Hepatocyte (in vitro differentiated cells): ENCODE measurements around the gene RABGAP1L. TPM values are rescaled to one million over a fixed set of nuclear protein-coding genes. Genes with fewer than 3 reads are reported as not detected.

Source experiments
- DNase-seq: peaks from one replicate; pipeline ENCODE4 v3.0.0-alpha.2; 2016; ENCODE audit warnings: low spot score
- H2AFZ ChIP-seq: fragments of 200-600 bp; sonication (generic); 2 replicates; pipeline ENCODE4 v1.6.0; 2016; ENCODE audit warnings: antibody characterized with exemption, mild to moderate bottlenecking
- H3K27ac ChIP-seq: fragments of 200-600 bp; sonication (generic); 2 replicates; pipeline ENCODE4 v1.5.1; 2016; ENCODE audit warnings: mild to moderate bottlenecking
- H3K27me3 ChIP-seq: fragments of 200-600 bp; sonication (generic); 2 replicates; pipeline ENCODE4 v1.6.1; 2016
- H3K36me3 ChIP-seq: fragments of 200-600 bp; sonication (generic); replicated peaks from 2 replicates; pipeline ENCODE4 v1.5.1; 2016; ENCODE audit warnings: low read depth; ENCODE audit not compliant: insufficient read depth
- H3K4me1 ChIP-seq: fragments of 200-600 bp; sonication (generic); 2 replicates; pipeline ENCODE4 v1.5.1; 2016; ENCODE audit warnings: mild to moderate bottlenecking, moderate library complexity; ENCODE audit not compliant: insufficient read depth
- H3K4me2 ChIP-seq: fragments of 200-600 bp; sonication (generic); 2 replicates; pipeline ENCODE4 v1.6.0; 2016
- H3K4me3 ChIP-seq: fragments of 200-600 bp; sonication (generic); 2 replicates; pipeline ENCODE4 v1.5.1; 2016; ENCODE audit warnings: mild to moderate bottlenecking
- H3K79me2 ChIP-seq: fragments of 200-600 bp; sonication (generic); 2 replicates; pipeline ENCODE4 v1.6.0; 2017; ENCODE audit warnings: mild to moderate bottlenecking
- H3K9me2 ChIP-seq: fragments of 200-600 bp; sonication (generic); replicated peaks from 2 replicates; pipeline ENCODE4 v1.6.0; 2017; ENCODE audit warnings: mild to moderate bottlenecking; ENCODE audit not compliant: insufficient read depth
- H3K9me3 ChIP-seq: fragments of 200-600 bp; sonication (generic); 2 replicates; pipeline ENCODE4 v1.5.1; 2016; ENCODE audit warnings: low read depth, mild to moderate bottlenecking
- H4K20me1 ChIP-seq: fragments of 200-600 bp; sonication (generic); 2 replicates; pipeline ENCODE4 v1.6.0; 2016; ENCODE audit warnings: mild to moderate bottlenecking; ENCODE audit not compliant: insufficient read depth, poor library complexity, severe bottlenecking
- CTCF ChIP-seq: fragments of 200-600 bp; sonication (generic); IDR thresholded peaks from 2 replicates; pipeline ENCODE4 v1.5.1; 2016; ENCODE audit warnings: antibody characterized with exemption, mild to moderate bottlenecking; ENCODE audit not compliant: poor library complexity
- EZH2 ChIP-seq: fragments of 200-600 bp; sonication (generic); IDR thresholded peaks from 2 replicates; pipeline ENCODE4 v1.6.1; 2016; ENCODE audit warnings: antibody characterized with exemption, mild to moderate bottlenecking, borderline replicate concordance
- EZH2phosphoT487 ChIP-seq: fragments of 200-600 bp; sonication (generic); IDR thresholded peaks from one replicate; pipeline ENCODE4 v1.6.1; 2018; ENCODE audit warnings: antibody characterized with exemption, mild to moderate bottlenecking, low read depth, moderate library complexity; ENCODE audit not compliant: unreplicated experiment, severe bottlenecking
- WGBS: methylation state at CpG from one replicate; pipeline ENCODE4 v1.1.6; 2016; ENCODE audit warnings: low lambda C conversion rate; ENCODE audit errors: missing lambda C conversion rate; 5-methylcytosine and 5-hydroxymethylcytosine counted together
- polyA plus RNA-seq: library from polyadenylated mRNA; unstranded; fragments of >200 nt; fragmentation: Nextera tagmentation; extraction: Ambion mirVana; gene quantifications from 2 replicates; pipeline ENCODE4 v1.2.1, GENCODE V29; 2016
- total RNA-seq: library from RNA; depleted of rRNA; stranded (reverse); fragments of >200 nt; gene quantifications from 2 replicates; pipeline ENCODE4 v1.2.3, GENCODE V29; 2014

RABGAP1L gene
- total and polyA plus RNA-seq, 2 experiments from 2014 or later, result 15.0 to 41.8 TPM

DNA sequence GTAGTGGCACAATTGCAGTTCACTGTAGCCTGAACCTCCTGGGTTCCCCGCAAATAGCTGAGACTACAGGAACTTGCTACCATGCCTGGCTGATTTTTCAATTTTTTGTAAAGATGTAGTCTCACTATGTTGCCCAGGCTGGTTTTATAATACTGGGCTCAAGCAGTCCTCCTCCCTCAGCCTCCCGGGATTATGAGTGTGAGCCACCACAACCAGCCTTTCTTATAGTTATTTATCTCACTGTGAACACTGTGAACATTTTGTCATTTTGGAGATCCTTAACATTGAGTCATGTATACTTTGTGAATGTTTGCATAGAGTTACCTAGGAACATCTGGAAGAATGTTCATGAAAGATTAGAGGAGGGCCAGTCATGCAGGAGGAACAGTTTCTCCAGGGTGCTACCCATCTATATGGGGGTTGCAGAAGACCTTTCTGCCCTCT lies 713.3 kb downstream of the RABGAP1L start:
- Histone ChIP-seq H3K9me2 (no peaks in the 10 kb centered on the region), H3K27me3 (no peaks in the 10 kb centered on the region), H3K9me3 (no peaks in the 10 kb centered on the region), H3K4me2 (no peak overlapping the region), H3K4me3 (no peak overlapping the region), H4K20me1 (no peaks in the 10 kb centered on the region), H3K79me2 (no peaks in the 10 kb centered on the region), H3K27ac (peak overlapping the region; percentile 68), H2AFZ (no peak overlapping the region), H3K4me1 (peaks cover 4% of the 10 kb centered on the region), H3K36me3 (no peaks in the 10 kb centered on the region)
- WGBS, result 73% methylated on average over 2 of the region's 2 CpGs
- DNase-seq, result no peak
- no peak for TF ChIP-seq EZH2phosphoT487
- no peak for TF ChIP-seq CTCF

- H3K36me3 ChIP-seq, result no peaks in the 10 kb centered on the region
- 11% methylated on average over 11 of the region's 11 CpGs for WGBS
- H2AFZ ChIP-seq, result peak overlapping the region; percentile 23
- H3K27ac ChIP-seq, result peak overlapping the region; percentile 71
- no peaks in the 10 kb centered on the region for H3K27me3 ChIP-seq
- no peak overlapping the region for H3K4me3 ChIP-seq
- DNase-seq, result peak; percentile 20
- peaks cover 5% of the 10 kb centered on the region for H3K79me2 ChIP-seq
- peaks cover 4% of the 10 kb centered on the region for H3K4me1 ChIP-seq
- H3K9me3 ChIP-seq, result no peaks in the 10 kb centered on the region
- H4K20me1 ChIP-seq, result no peaks in the 10 kb centered on the region
- TF ChIP-seq CTCF (no peak), EZH2phosphoT487 (no peak), EZH2 (no peak)
- H3K4me2 ChIP-seq, result peak overlapping the region; percentile 73
- no peaks in the 10 kb centered on the region for H3K9me2 ChIP-seq
Measured at GRCh38 chr1:174874331-174875053, 715.2 kb downstream of the RABGAP1L start.

DNA sequence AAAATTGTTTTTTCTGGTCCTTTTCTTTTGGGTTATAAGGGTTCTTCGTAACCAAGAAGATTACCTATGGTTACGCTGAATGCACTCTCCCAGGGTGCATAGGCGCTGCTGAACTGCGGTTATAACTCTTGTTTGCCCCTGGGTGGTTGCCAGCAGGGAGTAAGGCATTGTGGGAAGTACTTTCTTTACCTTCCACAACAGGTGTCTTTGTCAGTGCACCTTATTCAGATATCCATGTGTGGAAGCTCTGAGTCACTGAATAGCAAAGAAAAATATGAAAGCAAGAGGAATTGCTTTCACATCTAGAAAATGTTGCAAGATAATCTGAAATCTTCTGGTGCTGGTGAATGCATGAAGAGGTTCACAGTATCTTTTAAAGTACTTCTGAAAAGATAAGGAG lies 716.0 kb downstream of the RABGAP1L start:
- Histone ChIP-seq H3K27ac (peak overlapping the region; percentile 71), H3K4me2 (peak overlapping the region; percentile 73)

More for the DNA sequence above, 716.0 kb downstream of the RABGAP1L start:
- Histone ChIP-seq H3K4me3 (no peak overlapping the region), H3K9me2 (no peaks in the 10 kb centered on the region), H3K27me3 (no peaks in the 10 kb centered on the region), H3K79me2 (peaks cover 5% of the 10 kb centered on the region), H3K4me1 (peaks cover 4% of the 10 kb centered on the region), H3K9me3 (no peaks in the 10 kb centered on the region), H3K36me3 (no peaks in the 10 kb centered on the region), H2AFZ (peak overlapping the region; percentile 23), H4K20me1 (no peaks in the 10 kb centered on the region)
- TF ChIP-seq CTCF, result no peak
- no peak for TF ChIP-seq EZH2
- TF ChIP-seq EZH2phosphoT487, result no peak
- peak; percentile 81 for DNase-seq
- 13% methylated on average over 4 of the region's 4 CpGs for WGBS
